ENCODE data around the gene DET1. TPM values are rescaled to one million over a fixed set of nuclear protein-coding genes. Genes with fewer than 3 reads are reported as not detected.

Gene DET1
- total RNA-seq = 1.7 and 2.3 TPM in 2 replicates

DNA sequence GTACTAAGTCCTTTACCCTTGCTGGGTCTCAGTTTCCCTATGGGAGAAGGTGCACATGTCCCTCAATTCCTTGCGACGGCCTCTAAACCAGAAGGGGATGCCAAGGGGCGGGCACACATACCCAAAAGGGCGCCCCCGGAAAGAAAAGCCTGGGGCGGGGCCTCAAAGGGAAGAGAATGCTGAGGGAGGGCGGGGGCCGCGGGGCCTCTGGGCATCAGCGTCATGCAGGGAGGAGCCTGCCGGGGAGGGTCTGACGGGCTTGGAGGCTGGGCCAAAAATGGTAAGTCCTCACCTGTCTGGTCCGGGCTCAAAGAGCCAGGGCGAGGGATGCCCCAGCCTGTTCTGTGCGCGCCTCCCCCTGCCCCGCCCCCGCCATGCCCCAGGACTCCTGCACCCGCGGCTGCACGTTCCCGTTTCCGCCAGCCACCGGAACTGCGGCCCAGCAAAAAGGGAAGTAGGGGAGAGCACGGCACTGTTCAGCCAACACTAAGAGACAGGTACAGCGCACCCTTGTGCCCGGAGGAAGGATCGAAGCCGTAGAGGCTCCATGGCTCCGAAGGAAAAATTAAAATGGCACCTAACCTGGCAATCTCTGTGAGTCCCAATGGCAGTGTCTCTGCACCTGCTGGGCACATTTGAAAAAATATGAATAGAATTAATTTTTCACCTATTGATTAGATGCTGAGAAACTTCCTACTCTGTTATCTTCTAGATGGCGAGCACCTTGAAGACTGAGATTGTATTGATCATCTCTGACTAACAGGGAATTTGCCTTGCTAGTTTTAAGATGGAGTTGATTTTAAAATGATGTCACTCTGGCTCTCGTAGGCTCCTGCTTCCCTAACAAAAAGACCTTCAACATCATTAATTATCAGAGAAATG lies at the start of gene DET1:
TSS of gene DET1 (minus strand) at position 434 of the 882 bp plus-strand sequence. CDS start 14,976 bp downstream, outside the sequence.

DNA sequence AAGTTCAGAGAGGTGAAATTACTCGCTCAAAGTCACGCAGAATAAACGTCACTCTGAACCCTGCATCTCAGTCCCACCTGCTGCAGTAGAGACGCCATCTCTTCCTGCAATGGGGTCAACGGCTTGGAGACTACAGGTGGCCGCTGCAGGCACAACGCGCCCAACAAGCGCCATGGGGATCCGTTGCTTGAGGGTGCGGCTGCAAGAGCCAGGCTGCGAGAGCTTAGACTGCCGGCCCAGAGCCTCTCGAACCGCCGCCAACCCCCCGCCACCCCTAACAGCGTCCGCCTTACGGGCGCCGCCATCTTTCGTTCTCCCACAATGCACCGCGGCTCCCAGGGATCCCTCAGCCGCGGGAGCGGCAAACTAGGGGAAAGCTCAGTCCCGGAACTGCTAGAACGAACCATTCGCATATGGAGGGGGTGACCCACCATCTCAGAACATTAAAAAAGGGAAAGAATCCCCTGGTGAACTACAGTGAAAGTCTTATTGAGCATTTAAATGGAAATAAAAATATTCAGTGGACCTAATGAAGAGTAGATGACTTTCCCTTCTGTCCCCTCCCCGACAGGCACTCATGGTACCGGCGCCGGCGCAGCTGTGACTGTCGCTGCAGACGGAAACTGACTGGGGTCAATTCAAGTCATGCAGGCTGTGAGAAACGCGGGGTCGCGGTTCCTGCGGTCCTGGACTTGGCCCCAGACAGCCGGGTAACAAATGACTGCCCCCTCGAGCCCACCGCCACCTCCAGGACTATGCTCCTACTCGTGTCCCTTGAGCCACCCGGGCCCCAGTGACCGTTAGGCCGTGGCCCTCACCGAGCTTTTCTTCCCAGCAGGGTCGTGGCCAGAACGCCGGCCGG lies 79.2 kb downstream of the DET1 start, which contains the start of the genes MRPL46 and MRPS11:
TSS of gene MRPL46 (minus strand) at position 316 of the 862 bp plus-strand sequence. CDS start at position 305, 11 bp downstream.
TSS of gene MRPS11 (plus strand) at position 636 of the 862 bp plus-strand sequence. CDS start at position 646, 10 bp downstream.

Other genes with a start within 250 kb of the DET1 start
- gene MRPL46, start 79.3 kb downstream of the DET1 start, total RNA-seq = 11.3 and 15.8 TPM in 2 replicates
- gene MRPS11, start 79.0 kb downstream of the DET1 start, total RNA-seq = 14.5 and 23.4 TPM in 2 replicates
- 36.7 and 55.9 TPM in 2 replicates for gene AEN, start 74.7 kb upstream of the DET1 start, total RNA-seq
- gene ISG20, start 92.3 kb upstream of the DET1 start, total RNA-seq = 7.0 and 38.6 TPM in 2 replicates